Spleen (tissue), 11 donors: ENCODE results near the gene VPS50. TPM values are rescaled to one million over a fixed set of nuclear protein-coding genes. Genes with fewer than 3 reads are reported as not detected.

Experiments
- DNase-seq: peaks from one replicate; pipeline ENCODE4 v3.0.0-alpha.2; 2020
- H3K27ac ChIP-seq, 8 donors: fragments of 200-600 bp; sonication (generic) in 7 of 8; 1 replicate in 4 of 8; 2 replicates in 4 of 8; pipeline versions ENCODE4 v1.5.0 to v1.8.0; 2016 to 2021; ENCODE audit warnings: inconsistent platforms in 4 of 8, mild to moderate bottlenecking in 4 of 8, moderate library complexity in 1 of 8
- H3K27me3 ChIP-seq, 7 donors: fragments of 200-600 bp; sonication (generic) in 6 of 7; replicated peaks in 1 of 7; 1 replicate in 4 of 7; 2 replicates in 3 of 7; pipeline versions ENCODE4 v1.5.0 to v1.8.0; 2016 to 2021; ENCODE audit warnings: inconsistent platforms in 3 of 7, mild to moderate bottlenecking in 1 of 7
- H3K36me3 ChIP-seq, 6 donors: fragments of 200-600 bp; sonication (generic) in 5 of 6; 1 replicate in 4 of 6; 2 replicates in 2 of 6; pipeline versions ENCODE4 v1.5.0 to v1.8.0; 2016 to 2021; ENCODE audit warnings: inconsistent platforms in 2 of 6
- H3K4me1 ChIP-seq, 6 donors: fragments of 200-600 bp; sonication (generic) in 5 of 6; 1 replicate in 3 of 6; 2 replicates in 3 of 6; pipeline versions ENCODE4 v1.5.0 to v1.8.0; 2016 to 2021; ENCODE audit warnings: inconsistent platforms in 3 of 6
- H3K4me3 ChIP-seq, 8 donors: fragments of 200-600 bp; sonication (generic) in 7 of 8; 1 replicate in 4 of 8; 2 replicates in 4 of 8; pipeline versions ENCODE4 v1.5.0 to v1.8.0; 2016 to 2021; ENCODE audit warnings: inconsistent platforms in 4 of 8, mild to moderate bottlenecking in 4 of 8, moderate library complexity in 2 of 8
- H3K9me3 ChIP-seq, 8 donors: fragments of 200-600 bp; sonication (generic) in 7 of 8; 1 replicate in 4 of 8; 2 replicates in 4 of 8; pipeline versions ENCODE4 v1.5.0 to v1.8.0; 2016 to 2021; ENCODE audit warnings: inconsistent platforms in 4 of 8
- CTCF ChIP-seq, 11 experiments: fragments of 200-600 bp in 7 of 11; fragments of 450-650 bp in 4 of 11; sonication (generic) in 4 of 11; IDR thresholded peaks in 8 of 11; conservative IDR thresholded peaks in 3 of 11; 1 replicate in 7 of 11; 2 replicates in 4 of 11; pipeline versions ENCODE4 v1.4.0 to v1.8.0; 2016 to 2021; ENCODE audit warnings: antibody characterized with exemption in 11 of 11, inconsistent platforms in 4 of 11, mild to moderate bottlenecking in 1 of 11
- POLR2A ChIP-seq, 3 donors: fragments of 450-650 bp; IDR thresholded peaks; one replicate each; pipeline ENCODE4 v1.5.1; 2017; ENCODE audit warnings: antibody characterized with exemption in 3 of 3, mild to moderate bottlenecking in 1 of 3
- POLR2AphosphoS5 ChIP-seq, 3 donors: sonication (generic); formaldehyde crosslinking; IDR thresholded peaks; one replicate each; pipeline ENCODE4 v1.5.1; 2017; ENCODE audit warnings: antibody characterized with exemption in 3 of 3
- WGBS, 5 donors: extraction: QIAGEN DNeasy Blood & Tissue Kit in 3 of 5; methylation state at CpG; one replicate each; pipeline versions ENCODE4 v1.1.5 to v1.1.7; 2013 to 2018; 5-methylcytosine and 5-hydroxymethylcytosine counted together
- intact Hi-C: fragments of 100-400 bp; cut with DNase I; formaldehyde crosslinking; loops from one replicate; pipeline ENCODE4 v1.15.0; 2023; ENCODE audit warnings: low total_unique reads
- polyA plus RNA-seq, 3 donors: library from polyadenylated mRNA; stranded (reverse); fragments of 200-250 nt; gene quantifications; one replicate each; pipeline ENCODE4 v1.2.1, GENCODE V29; 2013
- total RNA-seq, 7 donors: library from RNA; depleted of rRNA in 3 of 7; stranded (reverse); fragments of >200 nt in 3 of 7; fragmentation: NEBNext Ultra II Directional in 4 of 7; extraction: Animal tissue kit (Norgen Biotek cat#: 25700) in 4 of 7; gene quantifications; one replicate each; pipeline versions ENCODE4 v1.1.0 to v1.2.1, GENCODE V29; 2016 to 2021
- donor health status: healthy with polysubstance abuse.
- donor health status: DM: no; HTN: no; CAD: no; lungs with moderate emphysema.
- donor health status: DM: no; HTN: no; CAD: no.
- donor health status: Bipolar disorder and iron deficiency.
- donor health status: healthy.
- donor health status: DM: no; HTN: no; CAD: no.
- donor health status: DM: yes; HTN: yes; CAD: no.

The VPS50 gene
- total and polyA plus RNA-seq, 10 donors = 8.1 to 62.6 (median 34.2) TPM

GRCh38 chr7:93196336-93196735 lies 35.8 kb upstream of the VPS50 start:
- H3K27me3 ChIP-seq = peaks cover 0 to 6% (median 0%) of the 10 kb centered on the region in 7 donors
- H3K4me1 ChIP-seq = peaks cover 0 to 7% (median 0%) of the 10 kb centered on the region in 6 donors
- 43 to 54% (median 48%) methylated on average over 2 of the region's 2 CpGs for WGBS, 5 donors
- H3K4me3 ChIP-seq = no peak overlapping the region
- TF ChIP-seq POLR2AphosphoS5 (IDR thresholded peaks at IDR 0.05) = no peak
- TF ChIP-seq POLR2A (IDR thresholded peaks at IDR 0.05) = no peak
- TF ChIP-seq CTCF (IDR thresholded peaks at IDR 0.05 in 8 of 11, conservative IDR thresholded peaks at IDR 0.05 in 3 of 11) = no peak
- H3K9me3 ChIP-seq = no peaks in the 10 kb centered on the region
- DNase-seq = no peak
- intact Hi-C loops = no loop called here
- no peaks in the 10 kb centered on the region for H3K36me3 ChIP-seq
- H3K27ac ChIP-seq = no peak overlapping the region

- Histone ChIP-seq H3K4me1 (peaks cover 0 to 7% (median 0%) of the 10 kb centered on the region in 6 donors), H3K36me3 (no peaks in the 10 kb centered on the region), H3K27me3 (no peaks in the 10 kb centered on the region), H3K4me3 (no peak overlapping the region), H3K27ac (no peak overlapping the region), H3K9me3 (no peaks in the 10 kb centered on the region)
- TF ChIP-seq CTCF (IDR thresholded peaks at IDR 0.05 in 8 of 11, conservative IDR thresholded peaks at IDR 0.05 in 3 of 11) (no peak), POLR2A (IDR thresholded peaks at IDR 0.05) (no peak), POLR2AphosphoS5 (IDR thresholded peaks at IDR 0.05) (no peak)
- DNase-seq = no peak
- intact Hi-C loops = no loop called here
Observed at GRCh38 chr7:93198472-93198871, 33.7 kb upstream of the VPS50 start.

GRCh38 chr7:93202594-93203250 lies 29.4 kb upstream of the VPS50 start:
- no peak overlapping the region for H3K27ac ChIP-seq
- H3K4me3 ChIP-seq = no peak overlapping the region
- H3K27me3 ChIP-seq = no peaks in the 10 kb centered on the region
- H3K4me1 ChIP-seq = no peaks in the 10 kb centered on the region
- no peaks in the 10 kb centered on the region for H3K9me3 ChIP-seq
- intact Hi-C loops = no loop called here
- no peaks in the 10 kb centered on the region for H3K36me3 ChIP-seq
- 70 to 81% (median 76%) methylated on average over 5 of the region's 5 CpGs for WGBS, 5 donors
- DNase-seq = no peak
- TF ChIP-seq POLR2A (IDR thresholded peaks at IDR 0.05) (no peak), CTCF (IDR thresholded peaks at IDR 0.05 in 8 of 11, conservative IDR thresholded peaks at IDR 0.05 in 3 of 11) (no peak), POLR2AphosphoS5 (IDR thresholded peaks at IDR 0.05) (no peak)

GRCh38 chr7:93203496-93203895 lies 28.7 kb upstream of the VPS50 start:
- H3K4me1 ChIP-seq = no peaks in the 10 kb centered on the region
- H3K27me3 ChIP-seq = no peaks in the 10 kb centered on the region
- WGBS, 5 donors = 84 to 95% (median 90%) methylated on average over 3 of the region's 3 CpGs
- intact Hi-C loops = no loop called here
- no peak for DNase-seq
- TF ChIP-seq CTCF (IDR thresholded peaks at IDR 0.05 in 8 of 11, conservative IDR thresholded peaks at IDR 0.05 in 3 of 11) = no peak
- TF ChIP-seq POLR2A (IDR thresholded peaks at IDR 0.05) = no peak
- no peak for TF ChIP-seq POLR2AphosphoS5 (IDR thresholded peaks at IDR 0.05)
- H3K9me3 ChIP-seq = no peaks in the 10 kb centered on the region
- H3K36me3 ChIP-seq = no peaks in the 10 kb centered on the region
- no peak overlapping the region for H3K27ac ChIP-seq
- no peak overlapping the region for H3K4me3 ChIP-seq
